ENCODE measurements around the gene ARHGAP28.

ARHGAP28 gene

GRCh38 chr18:6785411-6785810 lies 55.9 kb downstream of the ARHGAP28 start:
- Histone ChIP-seq H2BK5ac (ENCODE audit: low read depth, low read length, poor library complexity) (peak overlapping the region; percentile 69), H3K14ac (ENCODE audit: low read length) (peak overlapping the region; percentile 73), H3K4me1 (ENCODE audit: control insufficient read depth in 1 of 2, insufficient read depth in 2 of 2, low read length in 2 of 2) (peaks cover 26 to 33% of the 10 kb centered on the region in 2 experiments), H3K18ac (ENCODE audit: low read length) (no peak overlapping the region), H3K79me1 (ENCODE audit: low read length) (peaks cover 24% of the 10 kb centered on the region), H4K91ac (ENCODE audit: low read depth, low read length) (peak overlapping the region; percentile 61), H2AFZ (ENCODE audit: insufficient read depth, low read length, poor library complexity) (no peak overlapping the region), H2BK12ac (ENCODE audit: low read length) (peak overlapping the region; percentile 97), H3K9ac (ENCODE audit: low read length) (no peak overlapping the region), H3K27me3 (ENCODE audit: insufficient read depth, low read length) (no peaks in the 10 kb centered on the region), H3K36me3 (ENCODE audit: control insufficient read depth in 1 of 2, insufficient read depth in 2 of 2, low read length in 2 of 2) (peaks cover 0 to 11% of the 10 kb centered on the region in 2 experiments), H2BK120ac (ENCODE audit: insufficient read depth, low read length, poor library complexity) (peak overlapping the region; percentile 80), H4K8ac (ENCODE audit: low read depth, low read length) (no peak overlapping the region), H3K4me3 (ENCODE audit: low read depth, low read length) (no peak overlapping the region), H3K9me3 (ENCODE audit: insufficient read depth, low read depth, low read length) (peaks cover 3% of the 10 kb centered on the region), H3K23ac (ENCODE audit: low read length) (no peak overlapping the region), H2AK5ac (ENCODE audit: low read length) (no peak overlapping the region), H3K4ac (ENCODE audit: low read depth, low read length) (peak overlapping the region; percentile 40), H3K79me2 (ENCODE audit: control insufficient read depth, insufficient read depth, low read length, poor library complexity) (peaks cover 5% of the 10 kb centered on the region), H4K12ac (ENCODE audit: low read depth, low read length) (no peak overlapping the region), H3K4me2 (ENCODE audit: low read length) (peak overlapping the region; percentile 33), H3K27ac (ENCODE audit: low read depth, low read length) (peak overlapping the region; percentile 8)
- DNase-seq = peak in 1 of 2 donors; percentile 23
- no CpG with 5 or more reads among the region's 3 CpGs for WGBS (ENCODE audit: extremely low coverage, insufficient coverage, insufficient read length)

GRCh38 chr18:6792391-6792790 lies 62.9 kb downstream of the ARHGAP28 start:
- Histone ChIP-seq H3K4ac (ENCODE audit: low read depth, low read length) (no peak overlapping the region), H3K23ac (ENCODE audit: low read length) (no peak overlapping the region), H3K79me1 (ENCODE audit: low read length) (no peaks in the 10 kb centered on the region), H3K27me3 (ENCODE audit: insufficient read depth, low read length) (no peaks in the 10 kb centered on the region), H3K4me1 (ENCODE audit: control insufficient read depth in 1 of 2, insufficient read depth in 2 of 2, low read length in 2 of 2) (peaks cover 5 to 11% of the 10 kb centered on the region in 2 experiments), H3K79me2 (ENCODE audit: control insufficient read depth, insufficient read depth, low read length, poor library complexity) (no peaks in the 10 kb centered on the region), H3K9me3 (ENCODE audit: insufficient read depth, low read depth, low read length) (peaks cover 3% of the 10 kb centered on the region), H4K8ac (ENCODE audit: low read depth, low read length) (no peak overlapping the region), H3K27ac (ENCODE audit: low read depth, low read length) (no peak overlapping the region), H2BK5ac (ENCODE audit: low read depth, low read length, poor library complexity) (no peak overlapping the region), H3K18ac (ENCODE audit: low read length) (no peak overlapping the region), H2AFZ (ENCODE audit: insufficient read depth, low read length, poor library complexity) (no peak overlapping the region), H3K9ac (ENCODE audit: low read length) (no peak overlapping the region), H3K14ac (ENCODE audit: low read length) (no peak overlapping the region), H4K91ac (ENCODE audit: low read depth, low read length) (no peak overlapping the region), H2BK12ac (ENCODE audit: low read length) (no peak overlapping the region), H3K4me3 (ENCODE audit: low read depth, low read length) (no peak overlapping the region), H3K36me3 (ENCODE audit: control insufficient read depth in 1 of 2, insufficient read depth in 2 of 2, low read length in 2 of 2) (peaks cover 0 to 13% of the 10 kb centered on the region in 2 experiments), H3K4me2 (ENCODE audit: low read length) (no peak overlapping the region), H2AK5ac (ENCODE audit: low read length) (no peak overlapping the region), H2BK120ac (ENCODE audit: insufficient read depth, low read length, poor library complexity) (no peak overlapping the region), H4K12ac (ENCODE audit: low read depth, low read length) (no peak overlapping the region)
- no peak for DNase-seq
- WGBS (ENCODE audit: extremely low coverage, insufficient coverage, insufficient read length) = no CpG with 5 or more reads among the region's 5 CpGs

GRCh38 chr18:6793455-6793854 lies 63.9 kb downstream of the ARHGAP28 start:
- no peak overlapping the region for H3K9ac ChIP-seq (ENCODE audit: low read length)
- no peak for DNase-seq
- H2BK12ac ChIP-seq (ENCODE audit: low read length) = no peak overlapping the region
- no peak overlapping the region for H3K14ac ChIP-seq (ENCODE audit: low read length)
- no peak overlapping the region for H3K4me2 ChIP-seq (ENCODE audit: low read length)
- no peak overlapping the region for H4K8ac ChIP-seq (ENCODE audit: low read depth, low read length)
- no peak overlapping the region for H3K4me3 ChIP-seq (ENCODE audit: low read depth, low read length)
- H3K4ac ChIP-seq (ENCODE audit: low read depth, low read length) = no peak overlapping the region
- peaks cover 0 to 9% of the 10 kb centered on the region in 2 experiments for H3K36me3 ChIP-seq (ENCODE audit: control insufficient read depth in 1 of 2, insufficient read depth in 2 of 2, low read length in 2 of 2)
- WGBS (ENCODE audit: extremely low coverage, insufficient coverage, insufficient read length) = no CpG with 5 or more reads among the region's 5 CpGs
- H4K12ac ChIP-seq (ENCODE audit: low read depth, low read length) = no peak overlapping the region
- H3K4me1 ChIP-seq (ENCODE audit: control insufficient read depth in 1 of 2, insufficient read depth in 2 of 2, low read length in 2 of 2) = peaks cover 5 to 11% of the 10 kb centered on the region in 2 experiments
- no peak overlapping the region for H3K27ac ChIP-seq (ENCODE audit: low read depth, low read length)
- H3K79me1 ChIP-seq (ENCODE audit: low read length) = no peaks in the 10 kb centered on the region
- no peaks in the 10 kb centered on the region for H3K27me3 ChIP-seq (ENCODE audit: insufficient read depth, low read length)
- no peak overlapping the region for H2BK120ac ChIP-seq (ENCODE audit: insufficient read depth, low read length, poor library complexity)
- no peak overlapping the region for H4K91ac ChIP-seq (ENCODE audit: low read depth, low read length)
- no peak overlapping the region for H2BK5ac ChIP-seq (ENCODE audit: low read depth, low read length, poor library complexity)
- H2AK5ac ChIP-seq (ENCODE audit: low read length) = no peak overlapping the region
- H3K18ac ChIP-seq (ENCODE audit: low read length) = no peak overlapping the region
- H2AFZ ChIP-seq (ENCODE audit: insufficient read depth, low read length, poor library complexity) = no peak overlapping the region
- no peaks in the 10 kb centered on the region for H3K79me2 ChIP-seq (ENCODE audit: control insufficient read depth, insufficient read depth, low read length, poor library complexity)
- H3K23ac ChIP-seq (ENCODE audit: low read length) = no peak overlapping the region
- H3K9me3 ChIP-seq (ENCODE audit: insufficient read depth, low read depth, low read length) = no peaks in the 10 kb centered on the region

GRCh38 chr18:6793986-6794385 lies 64.5 kb downstream of the ARHGAP28 start:
- no CpG with 5 or more reads among the region's 2 CpGs for WGBS (ENCODE audit: extremely low coverage, insufficient coverage, insufficient read length)
- Histone ChIP-seq H3K27ac (ENCODE audit: low read depth, low read length) (no peak overlapping the region), H4K91ac (ENCODE audit: low read depth, low read length) (no peak overlapping the region), H3K27me3 (ENCODE audit: insufficient read depth, low read length) (no peaks in the 10 kb centered on the region), H2AK5ac (ENCODE audit: low read length) (no peak overlapping the region), H4K12ac (ENCODE audit: low read depth, low read length) (no peak overlapping the region), H3K4me1 (ENCODE audit: control insufficient read depth in 1 of 2, insufficient read depth in 2 of 2, low read length in 2 of 2) (peaks cover 5 to 11% of the 10 kb centered on the region in 2 experiments), H4K8ac (ENCODE audit: low read depth, low read length) (no peak overlapping the region), H3K79me2 (ENCODE audit: control insufficient read depth, insufficient read depth, low read length, poor library complexity) (no peaks in the 10 kb centered on the region), H2AFZ (ENCODE audit: insufficient read depth, low read length, poor library complexity) (no peak overlapping the region), H2BK12ac (ENCODE audit: low read length) (no peak overlapping the region), H3K9me3 (ENCODE audit: insufficient read depth, low read depth, low read length) (no peaks in the 10 kb centered on the region), H3K23ac (ENCODE audit: low read length) (no peak overlapping the region), H2BK120ac (ENCODE audit: insufficient read depth, low read length, poor library complexity) (no peak overlapping the region), H3K4ac (ENCODE audit: low read depth, low read length) (no peak overlapping the region), H3K9ac (ENCODE audit: low read length) (no peak overlapping the region), H3K4me3 (ENCODE audit: low read depth, low read length) (no peak overlapping the region), H3K4me2 (ENCODE audit: low read length) (no peak overlapping the region), H2BK5ac (ENCODE audit: low read depth, low read length, poor library complexity) (no peak overlapping the region), H3K18ac (ENCODE audit: low read length) (no peak overlapping the region), H3K36me3 (ENCODE audit: control insufficient read depth in 1 of 2, insufficient read depth in 2 of 2, low read length in 2 of 2) (peaks cover 0 to 9% of the 10 kb centered on the region in 2 experiments), H3K79me1 (ENCODE audit: low read length) (no peaks in the 10 kb centered on the region), H3K14ac (ENCODE audit: low read length) (no peak overlapping the region)
- no peak for DNase-seq

Data from trophoblast cell (in vitro differentiated cells and primary cell).